Stimulated activated naive B cell treated with anti-CD40 and anti-IgM and Interleukin-4, amounts not matched to agents 10 μg/mL and 1 μg/mL and 100 μg/mL, for 72 hours (primary cell): ENCODE results near the gene ATAD3A.
A peak's percentile ranks its signal among the peaks of the same experiment; 100 is the strongest.

Source experiments
- ATAC-seq, 2 donors: fragments of 150-1000 bp; cut with Tn5 transposase; replicated peaks; 2 replicates each; pipeline ENCODE4 v1.10.0; 2021; ENCODE audit warnings: moderate library complexity in 1 of 2
- DNase-seq: peaks from one replicate; pipeline ENCODE4 v3.0.0; 2021
- H3K27ac Mint-ChIP-seq: one replicate; pipeline ENCODE4 v1.8.0; 2022; ENCODE audit warnings: mild to moderate bottlenecking, mixed read lengths
- H3K27me3 Mint-ChIP-seq, 2 donors: one replicate each; pipeline ENCODE4 v1.8.0; 2022; ENCODE audit warnings: mixed read lengths in 2 of 2
- H3K36me3 Mint-ChIP-seq, 2 donors: one replicate each; pipeline ENCODE4 v1.8.0; 2022; ENCODE audit warnings: mixed read lengths in 2 of 2, mild to moderate bottlenecking in 1 of 2
- H3K4me1 Mint-ChIP-seq, 2 donors: one replicate each; pipeline ENCODE4 v1.8.0; 2022; ENCODE audit warnings: mixed read lengths in 2 of 2, mild to moderate bottlenecking in 1 of 2
- H3K4me3 Mint-ChIP-seq, 2 donors: one replicate each; pipeline ENCODE4 v1.8.0; 2022; ENCODE audit warnings: mild to moderate bottlenecking in 2 of 2, mixed read lengths in 2 of 2, moderate library complexity in 1 of 2
- H3K9me3 Mint-ChIP-seq, 2 donors: one replicate each; pipeline ENCODE4 v1.8.0; 2022; ENCODE audit warnings: mixed read lengths in 2 of 2, mild to moderate bottlenecking in 1 of 2

Gene ATAD3A

GRCh38 chr1:1544544-1544943, 32.6 kb downstream of the ATAD3A start:
- no peak for ATAC-seq
- H3K4me3 Mint-ChIP-seq = no peak overlapping the region
- no peaks in the 10 kb centered on the region for H3K9me3 Mint-ChIP-seq
- H3K4me1 Mint-ChIP-seq = peaks cover 3 to 11% of the 10 kb centered on the region in 2 donors
- DNase-seq = no peak
- no peak overlapping the region for H3K27ac Mint-ChIP-seq
- peaks cover 35% of the 10 kb centered on the region in 2 donors for H3K36me3 Mint-ChIP-seq
- H3K27me3 Mint-ChIP-seq = peaks cover 0 to under 1% of the 10 kb centered on the region in 2 donors

GRCh38 chr1:1545946-1546737, 34.2 kb downstream of the ATAD3A start:
- H3K9me3 Mint-ChIP-seq = no peaks in the 10 kb centered on the region
- H3K36me3 Mint-ChIP-seq = peaks cover 35 to 38% of the 10 kb centered on the region in 2 donors
- H3K4me3 Mint-ChIP-seq = no peak overlapping the region
- no peak overlapping the region for H3K27ac Mint-ChIP-seq
- peaks cover 2 to 24% of the 10 kb centered on the region in 2 donors for H3K4me1 Mint-ChIP-seq
- DNase-seq = no peak
- no peak for ATAC-seq
- no peaks in the 10 kb centered on the region for H3K27me3 Mint-ChIP-seq

- Mint-ChIP-seq H3K9me3 (no peaks in the 10 kb centered on the region), H3K4me3 (no peak overlapping the region), H3K27ac (peak overlapping the region; percentile 77), H3K4me1 (peaks cover 2 to 27% of the 10 kb centered on the region in 2 donors), H3K36me3 (peaks cover 30 to 36% of the 10 kb centered on the region in 2 donors), H3K27me3 (no peaks in the 10 kb centered on the region)
- ATAC-seq (no peak), DNase-seq (no peak)
Measured at GRCh38 chr1:1547011-1547410, 35.0 kb downstream of the ATAD3A start.

- no peak for ATAC-seq
- no peak for DNase-seq
- H3K4me1 Mint-ChIP-seq = peaks cover 2 to 32% of the 10 kb centered on the region in 2 donors
- H3K9me3 Mint-ChIP-seq = no peaks in the 10 kb centered on the region
- no peaks in the 10 kb centered on the region for H3K27me3 Mint-ChIP-seq
- peak overlapping the region; percentile 77 for H3K27ac Mint-ChIP-seq
- peaks cover 29 to 36% of the 10 kb centered on the region in 2 donors for H3K36me3 Mint-ChIP-seq
- H3K4me3 Mint-ChIP-seq = no peak overlapping the region
Measured at GRCh38 chr1:1547476-1547875, 35.5 kb downstream of the ATAD3A start.

GRCh38 chr1:1548591-1548990, 36.6 kb downstream of the ATAD3A start:
- Mint-ChIP-seq H3K4me3 (no peak overlapping the region), H3K4me1 (peaks cover 2 to 32% of the 10 kb centered on the region in 2 donors), H3K36me3 (peaks cover 20 to 27% of the 10 kb centered on the region in 2 donors), H3K27me3 (no peaks in the 10 kb centered on the region), H3K9me3 (no peaks in the 10 kb centered on the region), H3K27ac (no peak overlapping the region)
- no peak for DNase-seq
- no peak for ATAC-seq

- no peaks in the 10 kb centered on the region for H3K27me3 Mint-ChIP-seq
- H3K9me3 Mint-ChIP-seq = no peaks in the 10 kb centered on the region
- no peak overlapping the region for H3K4me3 Mint-ChIP-seq
- peaks cover 13 to 20% of the 10 kb centered on the region in 2 donors for H3K36me3 Mint-ChIP-seq
- H3K27ac Mint-ChIP-seq = no peak overlapping the region
- peaks cover 6 to 39% of the 10 kb centered on the region in 2 donors for H3K4me1 Mint-ChIP-seq
- ATAC-seq (no peak), DNase-seq (no peak)
Measured at GRCh38 chr1:1550087-1550486, 38.1 kb downstream of the ATAD3A start.

- H3K9me3 Mint-ChIP-seq = no peaks in the 10 kb centered on the region
- ATAC-seq (peak; percentile 53 to 59), DNase-seq (no peak)
- no peak overlapping the region for H3K4me3 Mint-ChIP-seq
- peak overlapping the region; percentile 47 for H3K27ac Mint-ChIP-seq
- H3K4me1 Mint-ChIP-seq = peaks cover 6 to 42% of the 10 kb centered on the region in 2 donors
- no peaks in the 10 kb centered on the region for H3K27me3 Mint-ChIP-seq
- peaks cover 11 to 18% of the 10 kb centered on the region in 2 donors for H3K36me3 Mint-ChIP-seq
Measured at GRCh38 chr1:1550591-1551432, 38.9 kb downstream of the ATAD3A start.

- DNase-seq (no peak), ATAC-seq (peak in 1 of 2 donors; percentile 13)
- H3K9me3 Mint-ChIP-seq = no peaks in the 10 kb centered on the region
- no peaks in the 10 kb centered on the region for H3K27me3 Mint-ChIP-seq
- peaks cover 6 to 42% of the 10 kb centered on the region in 2 donors for H3K4me1 Mint-ChIP-seq
- peaks cover 11 to 18% of the 10 kb centered on the region in 2 donors for H3K36me3 Mint-ChIP-seq
- peak overlapping the region; percentile 14 for H3K27ac Mint-ChIP-seq
- H3K4me3 Mint-ChIP-seq = no peak overlapping the region
Measured at GRCh38 chr1:1551524-1552262, 39.7 kb downstream of the ATAD3A start.

GRCh38 chr1:1552263-1552639, 40.3 kb downstream of the ATAD3A start:
- Mint-ChIP-seq H3K36me3 (peaks cover 8 to 18% of the 10 kb centered on the region in 2 donors), H3K4me1 (peaks cover 5 to 40% of the 10 kb centered on the region in 2 donors), H3K27me3 (no peaks in the 10 kb centered on the region), H3K4me3 (no peak overlapping the region), H3K27ac (no peak overlapping the region), H3K9me3 (no peaks in the 10 kb centered on the region)
- no peak for ATAC-seq
- DNase-seq = no peak

GRCh38 chr1:1553821-1554494, 42.0 kb downstream of the ATAD3A start:
- Mint-ChIP-seq H3K27ac (peak overlapping the region; percentile 76), H3K27me3 (no peaks in the 10 kb centered on the region), H3K4me1 (peaks cover 7 to 36% of the 10 kb centered on the region in 2 donors), H3K4me3 (no peak overlapping the region), H3K36me3 (peaks cover 9 to 20% of the 10 kb centered on the region in 2 donors), H3K9me3 (no peaks in the 10 kb centered on the region)
- DNase-seq (no peak), ATAC-seq (no peak)

- no peaks in the 10 kb centered on the region for H3K27me3 Mint-ChIP-seq
- H3K36me3 Mint-ChIP-seq = peaks cover 11 to 20% of the 10 kb centered on the region in 2 donors
- no peak for DNase-seq
- ATAC-seq = no peak
- H3K27ac Mint-ChIP-seq = peak overlapping the region; percentile 76
- H3K4me3 Mint-ChIP-seq = no peak overlapping the region
- H3K4me1 Mint-ChIP-seq = peaks cover 7 to 36% of the 10 kb centered on the region in 2 donors
- H3K9me3 Mint-ChIP-seq = no peaks in the 10 kb centered on the region
Measured at GRCh38 chr1:1554550-1554925, 42.6 kb downstream of the ATAD3A start.

GRCh38 chr1:1554926-1555915, 43.3 kb downstream of the ATAD3A start:
- Mint-ChIP-seq H3K4me3 (no peak overlapping the region), H3K9me3 (no peaks in the 10 kb centered on the region), H3K27me3 (no peaks in the 10 kb centered on the region), H3K27ac (peak overlapping the region; percentile 34), H3K4me1 (peaks cover 7 to 32% of the 10 kb centered on the region in 2 donors), H3K36me3 (peaks cover 11 to 18% of the 10 kb centered on the region in 2 donors)
- DNase-seq (no peak), ATAC-seq (peak in 1 of 2 donors; percentile 19)

GRCh38 chr1:1556505-1556904, 44.5 kb downstream of the ATAD3A start:
- Mint-ChIP-seq H3K4me3 (no peak overlapping the region), H3K27me3 (no peaks in the 10 kb centered on the region), H3K36me3 (peaks cover 15 to 23% of the 10 kb centered on the region in 2 donors), H3K4me1 (peaks cover 9 to 22% of the 10 kb centered on the region in 2 donors), H3K9me3 (no peaks in the 10 kb centered on the region), H3K27ac (peak overlapping the region; percentile 25)
- ATAC-seq (no peak), DNase-seq (no peak)
